ENCODE measurements around the gene RPL7A. TPM values are rescaled to one million over a fixed set of nuclear protein-coding genes. Genes with fewer than 3 reads are reported as not detected.

Gene RPL7A
- total RNA-seq, 1 donor from 2014 or later: 1,772 TPM

DNA sequence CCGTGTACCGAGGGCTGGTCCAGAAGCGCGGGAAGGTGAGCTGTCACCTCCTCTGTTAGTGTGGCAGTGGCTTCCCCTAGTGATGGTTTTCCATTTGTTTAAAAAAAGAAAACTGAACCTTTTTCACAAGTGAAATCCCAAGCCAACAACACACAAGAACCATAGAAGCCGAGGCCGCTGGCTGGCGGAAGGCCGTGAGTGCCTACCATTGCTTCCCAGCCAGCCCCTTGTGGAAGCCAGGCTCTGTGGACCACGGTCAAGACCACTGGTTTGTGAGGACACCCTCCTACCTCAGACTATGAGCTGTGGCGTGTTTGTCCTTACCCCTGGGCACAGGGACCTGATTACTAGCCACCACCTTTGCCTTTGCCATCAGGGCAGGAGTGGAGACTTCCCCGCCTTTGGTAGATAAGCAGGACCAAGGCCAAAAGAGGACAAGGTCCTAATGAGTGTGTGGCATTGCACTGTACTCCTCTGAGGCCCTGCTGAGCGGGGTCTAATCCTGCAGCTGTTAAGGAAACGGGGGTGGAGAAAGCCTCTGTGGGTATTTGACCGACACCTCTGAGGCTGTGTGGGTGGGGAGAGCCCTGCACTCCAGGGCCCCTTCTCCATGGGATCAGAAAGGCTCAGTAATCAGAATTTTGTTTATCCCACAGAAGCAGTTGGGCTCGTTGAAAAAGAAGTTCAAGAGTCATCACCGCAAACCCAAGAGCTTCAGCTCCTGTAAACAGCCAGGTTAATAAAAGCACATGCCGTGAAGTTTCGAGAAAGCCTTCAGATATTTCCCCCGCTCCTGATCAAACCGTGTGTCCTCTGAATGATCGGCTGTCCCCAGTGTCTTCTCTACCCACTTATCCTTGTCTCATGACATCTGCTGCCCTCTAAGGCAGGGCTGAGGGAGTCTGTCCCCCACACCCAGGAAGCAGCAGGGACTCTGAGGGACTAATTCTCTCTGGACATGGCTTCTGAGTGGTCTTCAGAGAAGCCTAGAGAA, 12.7 kb downstream of the RPL7A start:
- Mint-ChIP-seq H3K4me3 (ENCODE audit: unreplicated experiment) (no peak overlapping the region), H3K9me3 (ENCODE audit: unreplicated experiment) (no peaks in the 10 kb centered on the region), H3K27me3 (ENCODE audit: unreplicated experiment) (no peaks in the 10 kb centered on the region), H3K27ac (ENCODE audit: unreplicated experiment) (no peak overlapping the region), H3K36me3 (ENCODE audit: unreplicated experiment) (peaks cover 30% of the 10 kb centered on the region), H3K4me1 (ENCODE audit: unreplicated experiment) (peaks cover 23% of the 10 kb centered on the region)
- no peak for TF ChIP-seq CTCF (IDR thresholded peaks at IDR 0.05)
- DNase-seq (ENCODE audit: extremely low spot score, unreplicated experiment): no peak

GRCh38 chr9:133361507-133362092, 13.6 kb downstream of the RPL7A start:
- no peak overlapping the region for H3K27ac Mint-ChIP-seq (ENCODE audit: unreplicated experiment)
- H3K4me1 Mint-ChIP-seq (ENCODE audit: unreplicated experiment): peaks cover 19% of the 10 kb centered on the region
- no peak overlapping the region for H3K4me3 Mint-ChIP-seq (ENCODE audit: unreplicated experiment)
- no peaks in the 10 kb centered on the region for H3K9me3 Mint-ChIP-seq (ENCODE audit: unreplicated experiment)
- H3K36me3 Mint-ChIP-seq (ENCODE audit: unreplicated experiment): peaks cover 37% of the 10 kb centered on the region
- H3K27me3 Mint-ChIP-seq (ENCODE audit: unreplicated experiment): no peaks in the 10 kb centered on the region
- DNase-seq (ENCODE audit: extremely low spot score, unreplicated experiment): no peak
- TF ChIP-seq CTCF (IDR thresholded peaks at IDR 0.05): no peak

GRCh38 chr9:133362359-133363044, 14.5 kb downstream of the RPL7A start:
- no peak for DNase-seq (ENCODE audit: extremely low spot score, unreplicated experiment)
- Mint-ChIP-seq H3K4me1 (ENCODE audit: unreplicated experiment) (peaks cover 13% of the 10 kb centered on the region), H3K9me3 (ENCODE audit: unreplicated experiment) (no peaks in the 10 kb centered on the region), H3K27ac (ENCODE audit: unreplicated experiment) (no peak overlapping the region), H3K4me3 (ENCODE audit: unreplicated experiment) (no peak overlapping the region), H3K27me3 (ENCODE audit: unreplicated experiment) (no peaks in the 10 kb centered on the region), H3K36me3 (ENCODE audit: unreplicated experiment) (peaks cover 37% of the 10 kb centered on the region)
- no peak for TF ChIP-seq CTCF (IDR thresholded peaks at IDR 0.05)

- H3K4me3 Mint-ChIP-seq (ENCODE audit: unreplicated experiment): no peak overlapping the region
- no peak for TF ChIP-seq CTCF (IDR thresholded peaks at IDR 0.05)
Observed at GRCh38 chr9:133366435-133366834, 18.4 kb downstream of the RPL7A start.

More at GRCh38 chr9:133366435-133366834, 18.4 kb downstream of the RPL7A start:
- no peak for DNase-seq (ENCODE audit: extremely low spot score, unreplicated experiment)
- Mint-ChIP-seq H3K9me3 (ENCODE audit: unreplicated experiment) (no peaks in the 10 kb centered on the region), H3K4me1 (ENCODE audit: unreplicated experiment) (peaks cover 35% of the 10 kb centered on the region), H3K27ac (ENCODE audit: unreplicated experiment) (no peak overlapping the region), H3K27me3 (ENCODE audit: unreplicated experiment) (no peaks in the 10 kb centered on the region), H3K36me3 (ENCODE audit: unreplicated experiment) (peaks cover 40% of the 10 kb centered on the region)

Measured in osteocyte (in vitro differentiated cells).